C4-2B (cell line): ENCODE results near the gene SLCO3A1.

Experiments used
- ZFX ChIP-seq: fragments of 450-650 bp; IDR thresholded peaks from 2 replicates; pipeline ENCODE4 v1.6.1; 2017
- TF ChIP-seq, protein P1 (sequence below): fragments of 450-650 bp; conservative IDR thresholded peaks from 2 replicates; pipeline ENCODE4 v1.5.1; 2017; ENCODE audit warnings: mild to moderate bottlenecking

DNA sequence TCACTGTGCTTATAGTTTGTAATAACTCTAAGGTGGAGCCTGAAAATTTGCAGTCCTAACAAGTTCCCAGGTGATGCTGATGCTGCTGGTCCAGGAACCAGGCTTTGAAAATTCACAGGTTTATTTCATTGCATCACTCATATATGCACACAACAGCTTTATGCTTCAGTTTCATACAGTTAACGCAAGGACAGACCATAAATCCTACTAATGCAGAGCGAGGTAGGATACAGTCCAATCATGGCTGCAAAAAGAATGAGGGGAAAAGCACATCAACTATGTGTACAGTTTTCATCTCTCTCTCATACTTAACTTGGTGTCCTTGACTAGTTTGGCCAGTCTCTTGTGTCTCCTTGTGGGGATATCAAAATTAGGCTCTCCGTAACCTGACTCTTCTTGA is 135.1 kb downstream of the SLCO3A1 start:
- TF ChIP-seq, protein P1, sequence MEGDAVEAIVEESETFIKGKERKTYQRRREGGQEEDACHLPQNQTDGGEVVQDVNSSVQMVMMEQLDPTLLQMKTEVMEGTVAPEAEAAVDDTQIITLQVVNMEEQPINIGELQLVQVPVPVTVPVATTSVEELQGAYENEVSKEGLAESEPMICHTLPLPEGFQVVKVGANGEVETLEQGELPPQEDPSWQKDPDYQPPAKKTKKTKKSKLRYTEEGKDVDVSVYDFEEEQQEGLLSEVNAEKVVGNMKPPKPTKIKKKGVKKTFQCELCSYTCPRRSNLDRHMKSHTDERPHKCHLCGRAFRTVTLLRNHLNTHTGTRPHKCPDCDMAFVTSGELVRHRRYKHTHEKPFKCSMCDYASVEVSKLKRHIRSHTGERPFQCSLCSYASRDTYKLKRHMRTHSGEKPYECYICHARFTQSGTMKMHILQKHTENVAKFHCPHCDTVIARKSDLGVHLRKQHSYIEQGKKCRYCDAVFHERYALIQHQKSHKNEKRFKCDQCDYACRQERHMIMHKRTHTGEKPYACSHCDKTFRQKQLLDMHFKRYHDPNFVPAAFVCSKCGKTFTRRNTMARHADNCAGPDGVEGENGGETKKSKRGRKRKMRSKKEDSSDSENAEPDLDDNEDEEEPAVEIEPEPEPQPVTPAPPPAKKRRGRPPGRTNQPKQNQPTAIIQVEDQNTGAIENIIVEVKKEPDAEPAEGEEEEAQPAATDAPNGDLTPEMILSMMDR, result no peak
- no peak for TF ChIP-seq ZFX
